Uterus (tissue), 4 donors: ENCODE results near the gene CDH2. TPM values are rescaled to one million over a fixed set of nuclear protein-coding genes. Genes with fewer than 3 reads are reported as not detected.

Source experiments
- DNase-seq, 2 donors: peaks; one replicate each; pipeline ENCODE4 v3.0.0-alpha.2; 2019 to 2020
- H3K27ac ChIP-seq, 2 donors: fragments of 200-600 bp; sonication (generic); 1 replicate in 1 of 2; 2 replicates in 1 of 2; pipeline ENCODE4 v1.5.1; 2016 to 2018
- H3K27me3 ChIP-seq, 2 donors: fragments of 200-600 bp; sonication (generic); one replicate each; pipeline ENCODE4 v1.5.1; 2018 to 2019; ENCODE audit warnings: control low read depth in 1 of 2
- H3K36me3 ChIP-seq, 2 donors: fragments of 200-600 bp; sonication (generic); one replicate each; pipeline ENCODE4 v1.5.1; 2019; ENCODE audit warnings: control low read depth in 1 of 2
- H3K4me1 ChIP-seq, 2 donors: fragments of 200-600 bp; sonication (generic); one replicate each; pipeline ENCODE4 v1.5.1; 2018 to 2019; ENCODE audit warnings: control low read depth in 1 of 2
- H3K4me3 ChIP-seq, 2 donors: fragments of 200-600 bp; sonication (generic); 1 replicate in 1 of 2; 2 replicates in 1 of 2; pipeline ENCODE4 v1.5.1; 2018 to 2019; ENCODE audit warnings: mild to moderate bottlenecking in 1 of 2
- H3K9me3 ChIP-seq, 2 donors: fragments of 200-600 bp; sonication (generic); one replicate each; pipeline ENCODE4 v1.5.1; 2019; ENCODE audit warnings: control low read depth in 1 of 2
- CTCF ChIP-seq, 4 experiments: fragments of 200-600 bp in 2 of 4; fragments of 450-650 bp in 2 of 4; sonication (generic) in 2 of 4; IDR thresholded peaks; one replicate each; pipeline ENCODE4 v1.5.1; 2016 to 2019; ENCODE audit warnings: antibody characterized with exemption in 4 of 4, mild to moderate bottlenecking in 2 of 4, moderate library complexity in 1 of 4
- POLR2A ChIP-seq, 2 donors: fragments of 450-650 bp; IDR thresholded peaks; one replicate each; pipeline ENCODE4 v1.6.1; 2016; ENCODE audit warnings: antibody characterized with exemption in 2 of 2, mild to moderate bottlenecking in 1 of 2, moderate library complexity in 1 of 2
- intact Hi-C: fragments of 100-400 bp; cut with DNase I; formaldehyde crosslinking; loops from one replicate; pipeline ENCODE4 v1.15.1; 2023; ENCODE audit warnings: low total_unique reads
- total RNA-seq, 4 donors: library from RNA; depleted of rRNA in 3 of 4; stranded (reverse); fragments of >200 nt in 3 of 4; gene quantifications; one replicate each; pipeline versions ENCODE4 v1.1.0 to v1.2.4, GENCODE V29; 2014 to 2023
- donor health status: DM: yes; HTN: yes; CAD: no.

Gene CDH2
- total RNA-seq, 4 donors from 2014 or later, result 0.26 to 58.2 (median 1.9) TPM

- Histone ChIP-seq H3K9me3 (no peaks in the 10 kb centered on the region), H3K4me3 (no peak overlapping the region), H3K27me3 (no peaks in the 10 kb centered on the region), H3K4me1 (no peaks in the 10 kb centered on the region), H3K27ac (no peak overlapping the region), H3K36me3 (no peaks in the 10 kb centered on the region)
- intact Hi-C loops, result no loop called here
- no peak for DNase-seq
- TF ChIP-seq CTCF (IDR thresholded peaks at IDR 0.05) (no peak), POLR2A (IDR thresholded peaks at IDR 0.05) (no peak)
These were observed 68.1 kb downstream of the CDH2 start for GRCh38 chr18:28108814-28109213.

GRCh38 chr18:28108254-28108653 is 68.7 kb downstream of the CDH2 start:
- Histone ChIP-seq H3K36me3 (no peaks in the 10 kb centered on the region), H3K27me3 (no peaks in the 10 kb centered on the region), H3K4me3 (no peak overlapping the region), H3K9me3 (no peaks in the 10 kb centered on the region), H3K4me1 (no peaks in the 10 kb centered on the region), H3K27ac (no peak overlapping the region)
- no peak for TF ChIP-seq CTCF (IDR thresholded peaks at IDR 0.05)
- DNase-seq, result no peak
- intact Hi-C loops, result no loop called here

GRCh38 chr18:28099237-28099636 is 77.7 kb downstream of the CDH2 start:
- Histone ChIP-seq H3K27ac (no peak overlapping the region), H3K4me3 (no peak overlapping the region), H3K9me3 (no peaks in the 10 kb centered on the region), H3K27me3 (no peaks in the 10 kb centered on the region), H3K36me3 (no peaks in the 10 kb centered on the region), H3K4me1 (no peaks in the 10 kb centered on the region)
- DNase-seq, result no peak
- intact Hi-C loops, result no loop called here
- TF ChIP-seq CTCF (IDR thresholded peaks at IDR 0.05) (no peak), POLR2A (IDR thresholded peaks at IDR 0.05) (no peak)

- no peaks in the 10 kb centered on the region for H3K27me3 ChIP-seq
- no peak for TF ChIP-seq POLR2A (IDR thresholded peaks at IDR 0.05)
- TF ChIP-seq CTCF (IDR thresholded peaks at IDR 0.05), result no peak
- H3K36me3 ChIP-seq, result no peaks in the 10 kb centered on the region
- H3K9me3 ChIP-seq, result no peaks in the 10 kb centered on the region
- no peak overlapping the region for H3K4me3 ChIP-seq
- intact Hi-C loops, result no loop called here
- DNase-seq, result no peak
- H3K4me1 ChIP-seq, result no peaks in the 10 kb centered on the region
- no peak overlapping the region for H3K27ac ChIP-seq
These were observed 81.3 kb downstream of the CDH2 start for GRCh38 chr18:28095631-28096030.

- TF ChIP-seq POLR2A (IDR thresholded peaks at IDR 0.05) (no peak), CTCF (IDR thresholded peaks at IDR 0.05) (no peak)
- Histone ChIP-seq H3K27ac (no peak overlapping the region), H3K36me3 (no peaks in the 10 kb centered on the region), H3K4me3 (no peak overlapping the region), H3K27me3 (no peaks in the 10 kb centered on the region), H3K4me1 (no peaks in the 10 kb centered on the region), H3K9me3 (no peaks in the 10 kb centered on the region)
- no peak for DNase-seq
- intact Hi-C loops, result no loop called here
These were observed 81.9 kb downstream of the CDH2 start for GRCh38 chr18:28095041-28095440.
